ENCODE measurements around the gene ZNF579. TPM values are rescaled to one million over a fixed set of nuclear protein-coding genes. Genes with fewer than 3 reads are reported as not detected.

ZNF579 gene
- total and polyA plus RNA-seq, 2 of the 8 experiments (the other 6 are each of a cell fraction or from before 2014, with no cell fraction given), result 10.0 to 18.9 TPM

- Histone ChIP-seq H3K4ac (replicated peaks; ENCODE audit: insufficient read length, low read depth, low read length) (peak overlapping the region; percentile 46), H3K4me1 (replicated peaks in 1 of 4; ENCODE audit: control insufficient read depth in 3 of 4, insufficient read depth in 4 of 4, low read length in 3 of 4) (peaks cover 2 to 10% (median 6%) of the 10 kb centered on the region in 4 experiments; a peak in 6 of 7 replicates), H3K9ac (replicated peaks in 1 of 4; ENCODE audit: extremely low read depth in 1 of 4, low read depth in 3 of 4, low read length in 3 of 4) (no peak overlapping the region), H2BK12ac (ENCODE audit: low read depth, low read length) (no peak overlapping the region), H3K79me2 (ENCODE audit: control insufficient read depth in 1 of 2, insufficient read depth in 2 of 2, low read length in 2 of 2) (no peaks in the 10 kb centered on the region), H3K18ac (ENCODE audit: extremely low read depth, low read length) (no peak overlapping the region), H3K56ac (replicated peaks; ENCODE audit: insufficient read length, low read depth, low read length) (no peak overlapping the region), H3K23ac (ENCODE audit: insufficient read length) (no peak overlapping the region), H3K36me3 (ENCODE audit: control insufficient read depth in 2 of 4, insufficient read depth in 4 of 4, low read length in 3 of 4) (no peaks in the 10 kb centered on the region), H3K4me2 (ENCODE audit: insufficient read depth in 1 of 2, low read depth in 2 of 2, low read length in 2 of 2) (no peak overlapping the region), H3K23me2 (ENCODE audit: low read depth, low read length) (peaks cover 7% of the 10 kb centered on the region; the same call in 1 of the 2 replicates), H2BK15ac (ENCODE audit: low read length) (no peak overlapping the region), H3K4me3 (ENCODE audit: extremely low read depth in 1 of 4, insufficient read depth in 2 of 4, low read depth in 3 of 4, low read length in 4 of 4) (no peak overlapping the region), H3K27me3 (replicated peaks in 1 of 4; ENCODE audit: control insufficient read depth in 3 of 4, extremely low read depth in 1 of 4, insufficient read depth in 3 of 4, low read length in 3 of 4) (peaks cover 0 to 3% (median 0%) of the 10 kb centered on the region in 4 experiments; a peak in 1 of 7 replicates), H4K5ac (ENCODE audit: insufficient read length, low read depth, low read length) (no peak overlapping the region), H3K14ac (ENCODE audit: insufficient read length) (no peak overlapping the region), H2BK120ac (replicated peaks; ENCODE audit: low read depth, low read length) (no peak overlapping the region), H2AK5ac (ENCODE audit: low read depth, low read length) (no peak overlapping the region), H4K8ac (ENCODE audit: extremely low read depth, insufficient read depth, low read length) (no peak overlapping the region), H4K20me1 (replicated peaks in 1 of 2; ENCODE audit: control insufficient read depth in 1 of 2, insufficient read depth in 2 of 2, low read length in 2 of 2) (no peaks in the 10 kb centered on the region), H3K9me3 (ENCODE audit: insufficient read depth in 2 of 2, low read depth in 1 of 2, low read length in 1 of 2) (no peaks in the 10 kb centered on the region), H2BK20ac (ENCODE audit: low read length) (no peak overlapping the region), H2BK5ac (ENCODE audit: low read depth, low read length) (no peak overlapping the region), H4K91ac (replicated peaks; ENCODE audit: insufficient read length, low read length) (no peak overlapping the region), H3K79me1 (ENCODE audit: low read depth, low read length) (no peaks in the 10 kb centered on the region), H3K27ac (ENCODE audit: low read depth, low read length) (no peak overlapping the region), H2AFZ (ENCODE audit: low read length) (no peak overlapping the region)
- no peak for FAIRE-seq
- DNase-seq (ENCODE audit: low read depth in 1 of 2, low spot score in 2 of 2), result no peak
- TF ChIP-seq SIRT6 (IDR thresholded peaks at IDR 0.05; ENCODE audit: low read length), result no peak
- TF ChIP-seq KDM1A (IDR thresholded peaks at IDR 0.05; ENCODE audit: borderline replicate concordance, low read length), result peak; percentile 86
- TF ChIP-seq HDAC2 (IDR thresholded peaks at IDR 0.05; ENCODE audit: borderline replicate concordance in 1 of 2, low read depth in 2 of 2, low read length in 2 of 2), result 0 out of 4 replicates have a peak, but pooled peaks of 1 of the 2 experiments have one; percentile 32
- no peak for TF ChIP-seq SIX5 (IDR thresholded peaks at IDR 0.05; ENCODE audit: low read depth, low read length)
- 88% methylated on average over 9 of the region's 9 CpGs; no CpG with 5 or more reads in 1 of the 2 experiments for WGBS, 2 experiments (ENCODE audit: extremely low coverage in 1 of 2, insufficient coverage in 1 of 2, insufficient read length in 1 of 2, insufficient replicate concordance in 2 of 2, low coverage in 1 of 2, low lambda C conversion rate in 2 of 2, missing lambda C conversion rate in 1 of 2)
- CTCF ChIA-PET (ENCODE audit: partially characterized antibody), result interaction anchor here (1.2 kb wide), 1 partner anchor 50 kb away, joined by 4 read pairs; no protein-coding TSS in a partner anchor
- POLR2A ChIA-PET (ENCODE audit: partially characterized antibody), result interaction anchor here (0.8 to 1.2 kb wide), 2 partner anchors 13 to 17 kb away, joined by 3 read pairs; no protein-coding TSS in a partner anchor
These were observed 26.3 kb downstream of the ZNF579 start for GRCh38 chr19:55554302-55554701.

All from H1 (cell line).